Measurements from ENCODE around the gene ASPSCR1. TPM values are rescaled to one million over a fixed set of nuclear protein-coding genes. Genes with fewer than 3 reads are reported as not detected.

Gene ASPSCR1
- total RNA-seq, 4 donors from 2014 or later = 11.7 to 24.4 (median 18.6) TPM

GRCh38 chr17:82006468-82007227 lies 29.2 kb downstream of the ASPSCR1 start:
- Histone ChIP-seq H3K4me3 (no peak overlapping the region), H3K9me3 (no peaks in the 10 kb centered on the region), H3K4me1 (peaks cover 0 to 46% (median 21%) of the 10 kb centered on the region in 3 donors), H3K36me3 (peaks cover 0 to 25% of the 10 kb centered on the region in 2 donors), H3K27me3 (no peaks in the 10 kb centered on the region), H3K27ac (no peak overlapping the region)
- no peak for TF ChIP-seq POLR2AphosphoS5 (IDR thresholded peaks at IDR 0.05)
- no peak for TF ChIP-seq EP300 (IDR thresholded peaks at IDR 0.05)
- 45% methylated on average over 2 of the region's 24 CpGs; no CpG with 5 or more reads in 1 of the 2 donors for WGBS, 2 donors (ENCODE audit: low coverage in 1 of 2)
- no peak for ATAC-seq

- no peak for ATAC-seq
- H3K9me3 ChIP-seq = no peaks in the 10 kb centered on the region
- TF ChIP-seq CTCF (IDR thresholded peaks at IDR 0.05) = no peak
- TF ChIP-seq EP300 (IDR thresholded peaks at IDR 0.05) = no peak
- no peak for TF ChIP-seq POLR2A (IDR thresholded peaks at IDR 0.05)
- no peak for TF ChIP-seq POLR2AphosphoS5 (IDR thresholded peaks at IDR 0.05)
- H3K4me3 ChIP-seq = no peak overlapping the region
- H3K4me1 ChIP-seq = peaks cover 0 to 46% (median 21%) of the 10 kb centered on the region in 3 donors
- no CpG with 5 or more reads among the region's 6 CpGs for WGBS, 2 donors (ENCODE audit: low coverage in 1 of 2)
- H3K27ac ChIP-seq = no peak overlapping the region
- no peaks in the 10 kb centered on the region for H3K27me3 ChIP-seq
- peaks cover 0 to 30% of the 10 kb centered on the region in 2 donors for H3K36me3 ChIP-seq
These were observed 29.7 kb downstream of the ASPSCR1 start for GRCh38 chr17:82007228-82007494.

DNA sequence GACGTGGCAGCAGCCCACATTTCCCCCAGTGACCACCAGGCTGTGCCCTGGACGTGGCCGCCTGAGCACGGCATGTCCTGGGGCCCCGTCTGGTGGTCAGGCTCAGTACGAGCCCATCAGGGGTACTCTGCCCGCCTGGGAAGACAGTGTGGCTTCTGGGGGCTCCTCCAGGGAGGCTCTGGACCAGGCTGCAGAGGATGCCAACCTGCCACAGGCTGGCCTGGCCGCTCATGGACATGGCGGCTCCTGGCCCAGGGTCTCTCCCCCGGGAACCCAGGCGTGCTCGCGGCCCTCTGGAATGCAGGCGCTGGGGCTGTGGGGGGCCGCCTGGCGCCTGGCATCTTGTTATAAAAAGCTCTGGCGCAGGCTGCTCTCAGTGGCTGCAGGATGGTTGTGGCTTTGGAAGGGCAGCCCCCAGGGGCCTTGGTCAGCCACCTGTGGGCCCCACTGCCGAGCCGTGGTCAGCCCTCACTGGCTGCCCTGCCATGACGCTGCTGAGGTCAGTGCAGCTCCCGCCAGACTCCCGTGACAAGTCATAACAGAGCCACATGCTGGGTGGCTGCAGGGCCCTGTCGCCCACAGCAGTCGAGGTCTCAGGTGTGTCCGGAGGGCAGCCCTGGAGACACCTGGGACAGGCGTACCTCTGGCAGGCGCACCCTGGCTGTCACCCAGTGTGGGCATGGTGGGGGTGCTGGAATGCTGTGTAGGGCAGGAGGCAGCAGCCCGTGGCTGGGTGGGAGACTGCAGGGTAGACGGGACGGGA lies 30.2 kb downstream of the ASPSCR1 start:
- Histone ChIP-seq H3K27me3 (no peaks in the 10 kb centered on the region), H3K36me3 (peaks cover 0 to 34% of the 10 kb centered on the region in 2 donors), H3K4me3 (no peak overlapping the region), H3K4me1 (peaks cover 0 to 43% (median 21%) of the 10 kb centered on the region in 3 donors), H3K27ac (no peak overlapping the region), H3K9me3 (no peaks in the 10 kb centered on the region)
- no peak for ATAC-seq
- WGBS, 2 donors (ENCODE audit: low coverage in 1 of 2) = no CpG with 5 or more reads among the region's 30 CpGs
- no peak for TF ChIP-seq CTCF (IDR thresholded peaks at IDR 0.05)
- TF ChIP-seq POLR2AphosphoS5 (IDR thresholded peaks at IDR 0.05) = no peak

DNA sequence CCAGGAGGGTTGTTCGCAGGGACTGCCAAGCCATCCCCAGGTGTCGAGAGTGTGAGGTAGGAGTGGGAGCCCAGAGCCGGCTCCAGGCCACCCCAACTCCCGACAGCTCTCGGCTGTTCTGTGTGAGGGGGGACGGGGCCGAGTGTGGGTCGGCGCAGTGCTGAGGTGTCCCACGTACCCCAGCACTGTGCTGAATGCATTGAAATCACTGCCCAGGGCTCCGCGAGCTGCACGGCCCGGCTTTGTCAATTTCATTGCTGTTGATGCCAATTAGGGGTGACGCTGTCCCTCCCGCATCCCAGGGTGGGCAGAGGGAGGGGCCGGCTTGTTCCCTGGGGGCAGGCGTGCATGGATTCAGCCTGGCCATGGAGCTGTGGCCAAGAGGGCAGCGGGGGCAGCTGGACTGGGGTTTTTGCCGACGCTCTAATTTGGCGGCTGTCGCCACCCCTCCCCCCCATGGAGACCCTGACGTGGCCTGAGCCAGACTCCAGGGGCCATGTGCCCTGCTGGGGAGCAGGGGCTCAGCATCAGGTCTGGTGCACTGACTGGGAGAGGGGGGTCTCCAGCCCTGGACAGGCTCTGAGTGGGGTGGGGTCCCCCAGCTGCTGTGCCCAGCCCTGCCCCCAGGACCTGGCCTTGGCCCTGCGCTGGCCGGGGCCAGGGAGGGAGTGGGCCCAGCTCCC lies 31.0 kb downstream of the ASPSCR1 start:
- whole genome bisulfite sequencing, 2 donors (ENCODE audit: low coverage in 1 of 2) = no CpG with 5 or more reads among the region's 26 CpGs
- Histone ChIP-seq H3K36me3 (peaks cover 0 to 34% of the 10 kb centered on the region in 2 donors), H3K4me1 (peaks cover 0 to 36% (median 16%) of the 10 kb centered on the region in 3 donors), H3K27ac (no peak overlapping the region), H3K4me3 (no peak overlapping the region), H3K27me3 (no peaks in the 10 kb centered on the region), H3K9me3 (no peaks in the 10 kb centered on the region)
- no peak for TF ChIP-seq POLR2A (IDR thresholded peaks at IDR 0.05)
- no peak for TF ChIP-seq EP300 (IDR thresholded peaks at IDR 0.05)
- no peak for TF ChIP-seq CTCF (IDR thresholded peaks at IDR 0.05)
- no peak for TF ChIP-seq POLR2AphosphoS5 (IDR thresholded peaks at IDR 0.05)
- ATAC-seq = no peak

DNA sequence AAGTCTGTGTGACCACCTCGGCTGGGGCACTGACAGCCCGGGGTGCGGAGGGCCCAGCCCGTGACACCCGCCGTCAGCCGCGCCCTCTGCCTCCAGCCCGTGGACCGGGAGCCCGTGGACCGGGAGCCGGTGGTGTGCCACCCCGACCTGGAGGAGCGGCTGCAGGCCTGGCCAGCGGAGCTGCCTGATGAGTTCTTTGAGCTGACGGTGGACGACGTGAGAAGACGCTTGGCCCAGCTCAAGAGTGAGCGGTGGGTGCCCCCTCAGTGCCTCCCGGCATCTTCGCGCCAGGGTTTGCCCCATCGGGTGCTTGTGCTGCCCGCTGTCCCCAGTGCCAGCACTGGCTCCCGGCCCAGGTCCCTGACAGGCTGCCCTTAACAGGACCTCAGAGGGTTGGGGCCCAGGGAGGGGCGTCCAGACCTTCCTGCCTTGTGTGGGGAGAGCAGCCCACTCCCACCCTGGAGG lies 31.5 kb downstream of the ASPSCR1 start:
- H3K4me3 ChIP-seq = no peak overlapping the region
- no peaks in the 10 kb centered on the region for H3K27me3 ChIP-seq
- H3K4me1 ChIP-seq = peaks cover 0 to 30% (median 10%) of the 10 kb centered on the region in 3 donors
- H3K27ac ChIP-seq = no peak overlapping the region
- ATAC-seq = no peak
- TF ChIP-seq POLR2AphosphoS5 (IDR thresholded peaks at IDR 0.05) = no peak
- no peak for TF ChIP-seq POLR2A (IDR thresholded peaks at IDR 0.05)
- no peak for TF ChIP-seq CTCF (IDR thresholded peaks at IDR 0.05)
- no peak for TF ChIP-seq EP300 (IDR thresholded peaks at IDR 0.05)
- H3K36me3 ChIP-seq = peaks cover 0 to 34% of the 10 kb centered on the region in 2 donors
- H3K9me3 ChIP-seq = no peaks in the 10 kb centered on the region
- WGBS, 2 donors (ENCODE audit: low coverage in 1 of 2) = 80% methylated on average over 1 of the region's 28 CpGs; no CpG with 5 or more reads in 1 of the 2 donors

Data from gastroesophageal sphincter (tissue), 4 donors.